GM21515 (cell line): ENCODE data around the gene C16orf87.
A peak's percentile ranks its signal among the peaks of the same experiment; 100 is the strongest.

Experiments used
- ATAC-seq: cut with Tn5 transposase; IDR thresholded peaks from one replicate; pipeline ENCODE4 v1.9.1; 2021; ENCODE audit not compliant: unreplicated experiment

C16orf87 gene

DNA sequence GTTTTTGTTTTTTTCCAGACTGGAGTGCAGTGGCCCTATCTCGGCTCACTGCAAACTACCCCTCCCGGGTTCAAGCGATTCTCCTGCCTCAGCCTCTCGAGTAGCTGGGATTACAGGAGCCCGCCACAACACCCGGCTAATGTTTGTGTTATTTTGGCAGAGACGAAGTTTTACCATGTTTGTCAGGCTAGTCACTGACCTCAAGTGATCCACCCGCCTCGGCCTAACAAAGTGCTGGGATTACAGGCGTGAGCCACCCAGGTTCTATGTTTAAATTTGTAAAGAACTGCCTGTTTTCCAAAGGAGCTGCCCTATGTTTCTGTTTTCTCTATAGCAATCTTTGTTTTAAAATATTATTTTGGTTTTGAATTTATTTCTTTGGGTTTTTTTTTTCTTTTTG is 13.8 kb upstream of the C16orf87 start:
- no peak for ATAC-seq

DNA sequence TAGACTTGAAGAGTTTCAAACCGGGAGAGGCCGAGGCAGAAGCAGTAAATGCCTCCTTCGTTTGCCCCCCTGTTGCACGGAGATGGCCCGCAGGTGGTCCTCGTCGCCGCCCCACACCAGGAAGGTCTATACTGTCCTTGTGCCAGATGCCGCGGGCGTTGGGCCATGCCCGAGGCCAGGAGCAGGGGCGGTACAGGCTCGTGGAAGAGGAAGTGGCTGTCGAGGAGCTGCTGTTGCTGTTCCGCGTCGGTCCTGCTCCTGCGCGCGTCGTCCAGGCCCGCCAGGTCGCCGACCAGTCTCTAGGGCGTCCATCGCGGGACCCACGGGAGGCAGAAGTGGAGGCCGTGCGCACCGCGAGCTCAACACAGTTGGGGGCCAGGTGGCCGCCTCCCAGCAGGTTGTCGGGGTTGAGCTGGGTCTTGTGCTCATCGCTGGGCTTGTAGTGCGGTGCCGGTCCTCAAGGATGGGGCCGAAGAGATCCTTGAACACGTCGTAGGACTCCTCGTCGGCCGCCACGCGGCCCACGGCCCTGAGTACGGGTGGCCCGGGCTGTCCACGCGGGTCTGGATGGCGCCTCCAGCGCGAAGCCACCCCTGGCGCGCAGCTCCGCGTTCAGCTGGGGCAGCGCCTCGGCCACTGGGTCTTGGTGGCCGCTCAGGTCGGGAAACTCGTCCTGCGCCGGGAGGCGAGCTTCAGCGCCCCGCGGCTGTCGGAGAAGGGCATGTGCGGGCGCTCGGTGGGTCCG is 13.1 kb upstream of the C16orf87 start:
- ATAC-seq = no peak

DNA sequence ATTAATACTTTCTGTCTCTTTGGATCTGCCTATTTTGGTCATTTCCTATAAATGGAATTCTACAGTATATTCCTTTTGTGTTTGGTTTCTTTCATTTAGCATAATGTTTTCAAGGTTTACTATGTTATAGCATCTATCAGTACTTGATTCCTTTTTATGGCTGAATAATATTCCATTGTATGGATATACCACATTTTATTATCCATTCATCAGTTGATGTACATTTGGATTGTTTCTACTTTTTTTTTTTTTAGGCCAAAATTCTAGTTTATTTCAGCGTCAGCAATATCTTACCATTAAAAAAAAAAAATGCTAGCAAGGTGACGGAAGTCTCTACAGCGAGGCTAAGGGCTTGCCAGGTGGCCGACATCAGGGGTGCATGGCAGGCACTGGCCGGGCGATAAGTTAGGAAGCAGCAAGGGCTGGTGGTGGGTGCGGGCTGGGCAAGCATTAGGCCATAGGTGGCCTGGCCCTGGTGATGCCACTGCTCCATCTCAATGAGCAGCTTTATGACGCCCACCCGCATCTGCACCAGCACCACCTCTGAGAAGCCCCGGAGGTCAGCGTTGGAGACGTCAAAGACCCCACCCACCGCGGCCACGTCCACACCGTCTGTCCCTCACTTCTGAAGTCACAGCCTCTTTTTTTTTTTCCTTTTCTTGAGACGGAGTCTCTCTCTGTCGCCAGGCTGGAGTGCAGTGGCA is 11.4 kb upstream of the C16orf87 start:
- no peak for ATAC-seq

DNA sequence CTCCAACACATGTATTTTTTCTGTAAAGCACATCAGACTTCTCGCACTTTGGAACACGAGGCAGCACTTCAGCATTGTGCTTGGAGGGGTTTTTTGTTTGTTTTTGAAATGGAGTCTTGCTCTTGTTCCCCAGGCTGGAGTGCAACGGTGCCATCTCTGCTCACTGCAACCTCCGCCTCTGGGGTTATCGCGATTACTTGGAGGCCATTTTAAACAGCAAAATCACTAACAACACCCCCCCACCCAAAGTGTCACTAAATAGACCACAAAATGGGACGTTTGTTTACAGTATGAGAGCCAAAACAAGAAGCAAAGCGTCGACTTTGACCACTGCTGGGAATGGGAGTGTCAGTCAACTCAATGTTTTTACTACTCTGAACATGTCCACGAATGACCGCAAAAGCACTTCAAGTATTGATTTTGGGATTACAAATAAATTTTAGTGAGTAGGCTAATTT is 9.0 kb upstream of the C16orf87 start:
- ATAC-seq = no peak

DNA sequence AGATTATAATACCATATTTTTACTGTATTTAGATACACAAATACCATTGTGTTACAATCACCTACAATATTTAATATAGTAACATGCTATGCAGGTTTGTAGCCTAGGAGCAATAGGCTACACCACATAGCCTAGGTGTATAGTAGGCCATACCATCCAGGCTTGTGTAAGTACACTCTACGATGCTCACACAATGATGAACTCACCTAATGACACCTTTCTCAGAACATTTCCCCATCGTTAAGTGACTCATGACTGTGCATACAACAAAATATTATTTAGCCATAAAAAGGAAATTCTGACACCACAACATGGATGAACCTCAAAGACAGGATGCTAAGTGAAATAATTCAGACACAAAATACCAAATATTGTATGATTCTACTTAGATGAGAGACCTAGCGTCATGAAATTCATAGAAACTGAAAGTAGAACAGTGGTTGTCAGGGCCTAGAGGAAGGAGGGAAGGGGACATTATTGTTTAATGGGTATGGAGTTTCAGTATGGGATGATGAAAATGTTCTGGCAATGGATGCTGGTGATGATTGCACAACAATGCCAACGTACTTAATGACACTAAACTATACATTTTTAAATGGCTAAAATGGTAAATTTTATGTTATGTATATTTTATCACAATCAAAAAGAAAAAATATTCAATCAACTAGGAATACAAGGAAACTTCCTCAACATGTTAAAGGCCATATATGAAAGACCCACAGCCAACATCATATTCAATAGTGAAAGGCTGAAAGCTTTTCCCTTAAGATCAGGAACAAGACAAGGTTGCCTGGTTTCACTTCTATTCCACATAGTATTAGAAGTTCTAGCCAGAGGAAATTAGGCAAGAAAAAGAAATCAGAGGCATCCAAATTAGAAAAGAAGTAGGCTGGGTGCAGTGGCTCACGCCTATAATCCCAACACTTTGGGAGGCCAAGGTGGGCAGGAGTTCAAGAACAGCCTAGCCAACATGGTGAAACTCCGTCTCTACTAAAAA is 5.9 kb upstream of the C16orf87 start:
- ATAC-seq = no peak

DNA sequence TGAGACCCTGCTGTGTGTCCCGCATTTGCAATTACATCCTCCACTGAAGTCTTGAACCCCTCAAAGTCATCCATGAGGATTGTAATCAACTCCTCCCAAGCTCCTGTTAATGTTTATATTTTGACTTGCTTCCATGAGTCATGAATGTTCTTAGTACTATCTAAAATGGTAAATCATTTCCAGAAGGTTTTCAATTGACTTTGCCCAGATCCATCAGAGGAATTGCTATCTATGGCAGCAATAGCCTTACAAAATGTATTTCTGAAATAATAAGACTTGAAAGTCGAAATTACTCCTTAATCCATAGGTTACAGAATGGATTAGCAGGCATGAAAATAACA is 2.5 kb upstream of the C16orf87 start:
- no peak for ATAC-seq

DNA sequence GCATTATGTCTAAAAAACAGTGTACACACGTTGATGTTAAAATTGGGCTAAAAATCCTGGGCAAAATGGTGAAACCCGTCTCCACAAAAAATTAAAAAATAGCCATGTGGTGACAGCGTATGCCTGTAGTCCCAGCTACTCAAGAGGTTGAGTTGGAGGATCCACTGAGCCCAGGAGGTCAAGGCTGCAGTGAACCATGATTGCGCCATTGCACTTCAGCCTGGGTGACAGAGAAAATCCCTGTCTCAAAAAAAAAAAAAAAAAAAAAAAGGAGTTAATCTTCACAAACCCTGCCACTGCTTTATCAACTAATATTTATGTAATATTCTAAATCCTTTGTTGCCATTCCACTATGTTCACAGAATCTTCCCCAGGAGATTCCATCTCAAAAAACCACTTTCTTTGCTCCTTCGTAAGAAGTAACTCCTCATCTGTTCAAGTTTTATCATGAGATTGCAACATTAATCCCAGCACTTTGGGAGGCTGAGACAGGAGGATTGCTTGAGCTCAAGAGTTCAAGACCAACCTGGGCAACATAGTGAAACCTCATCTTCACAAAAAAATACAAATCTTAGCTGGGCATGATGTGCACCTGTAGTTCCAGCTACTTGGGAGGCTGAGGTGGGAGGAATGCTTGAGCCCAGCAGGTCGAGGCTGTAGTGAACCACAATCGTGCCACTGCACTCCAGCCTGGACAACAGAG is 1.9 kb upstream of the C16orf87 start:
- no peak for ATAC-seq

DNA sequence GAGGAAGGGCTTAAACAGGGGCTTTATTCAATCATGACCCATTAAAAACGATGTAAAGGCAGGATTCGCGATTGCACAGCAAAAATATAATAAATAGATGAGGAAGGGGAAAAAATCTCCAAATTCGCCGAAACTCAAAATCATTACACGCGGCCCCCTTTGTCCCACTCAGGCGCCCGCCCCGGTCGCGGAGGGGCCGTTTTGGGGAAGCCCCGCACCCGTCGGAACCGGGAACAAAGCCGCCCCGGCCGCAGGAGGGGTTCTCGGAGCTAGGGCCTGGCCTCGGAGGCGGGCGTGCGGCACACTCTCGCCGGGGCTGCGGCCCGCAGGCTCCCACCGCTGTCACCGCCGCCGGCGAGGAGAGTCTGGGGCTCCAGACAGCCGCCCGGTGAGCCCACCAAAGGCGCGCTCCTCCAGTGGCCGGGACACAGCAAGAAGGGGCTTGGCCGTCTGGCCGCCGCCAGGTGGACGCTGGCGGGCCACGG is 521 bp downstream of the C16orf87 start:
- peak; percentile 19 for ATAC-seq

DNA sequence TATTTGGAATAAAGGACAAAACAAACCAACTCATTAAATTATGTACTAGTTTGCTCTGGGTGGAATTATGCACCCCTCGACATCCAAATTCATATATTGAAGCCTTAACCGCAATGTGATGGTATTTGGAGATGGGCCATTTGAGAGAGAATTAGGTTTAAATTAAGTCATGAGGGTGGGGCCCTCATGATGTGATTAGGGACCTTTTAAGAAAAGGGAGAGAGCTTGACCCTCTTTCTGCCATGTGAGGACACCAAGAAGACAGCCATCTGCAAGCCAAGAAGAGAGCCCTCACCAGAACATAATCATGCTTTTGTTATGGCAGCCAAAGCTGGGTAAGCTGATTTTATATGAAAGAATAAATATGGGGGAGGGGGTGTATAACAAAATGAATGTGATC is 2.0 kb downstream of the C16orf87 start:
- no peak for ATAC-seq

DNA sequence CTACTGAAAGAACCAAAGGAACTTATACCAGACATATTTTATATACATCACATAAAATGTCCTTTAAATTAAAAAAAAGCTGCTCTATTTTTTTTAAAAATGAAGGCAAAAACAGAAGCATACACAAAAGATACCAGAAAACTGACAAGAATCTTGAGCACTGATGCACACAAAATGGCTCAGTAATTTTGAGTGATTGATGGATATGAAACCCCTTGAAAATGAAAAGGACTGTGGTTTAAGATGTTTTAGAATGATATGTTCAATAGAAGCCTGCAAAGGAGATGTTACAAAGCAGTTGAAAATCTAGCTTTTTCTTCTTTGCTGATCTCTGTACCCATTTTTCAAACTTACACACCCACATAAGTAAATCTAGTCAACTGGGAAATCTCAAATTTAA is 2.7 kb downstream of the C16orf87 start:
- ATAC-seq = no peak

DNA sequence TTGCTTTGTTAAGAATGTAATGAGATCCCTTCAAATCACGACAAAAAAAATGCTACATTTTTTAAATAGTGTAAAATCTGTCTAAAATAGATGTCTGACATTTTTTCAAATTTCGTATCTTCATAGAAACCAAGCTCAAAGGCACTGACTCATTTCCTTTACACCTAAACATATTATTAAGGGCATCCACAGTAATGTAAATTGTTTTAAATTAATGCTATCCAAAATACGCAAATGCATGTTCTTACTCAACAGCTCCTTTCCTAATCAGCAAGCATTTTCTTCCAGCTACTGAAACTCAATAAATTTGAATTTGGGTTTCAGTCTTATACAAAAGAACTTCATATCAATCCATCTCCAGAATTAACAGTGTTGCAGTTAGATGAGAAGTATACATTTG is 4.3 kb downstream of the C16orf87 start:
- no peak for ATAC-seq

DNA sequence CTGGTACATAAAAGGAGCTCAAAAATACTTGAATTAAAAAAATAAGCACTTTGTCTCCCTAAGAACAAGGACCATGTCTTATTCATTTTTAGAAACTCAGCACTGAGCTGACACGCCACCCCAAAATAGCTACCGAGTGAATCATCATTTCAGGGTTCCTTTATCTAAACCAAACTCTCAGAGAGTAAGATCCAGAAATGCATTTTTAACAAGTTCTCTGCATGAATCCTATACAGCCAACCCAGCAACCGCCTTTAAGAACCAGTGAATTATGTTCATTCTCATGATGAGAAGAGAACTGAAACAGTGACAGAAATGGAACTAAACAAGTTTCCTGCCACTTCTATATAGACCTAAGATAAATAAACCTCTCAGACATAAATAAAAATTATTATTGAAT is 8.7 kb downstream of the C16orf87 start:
- peak; percentile 75 for ATAC-seq

DNA sequence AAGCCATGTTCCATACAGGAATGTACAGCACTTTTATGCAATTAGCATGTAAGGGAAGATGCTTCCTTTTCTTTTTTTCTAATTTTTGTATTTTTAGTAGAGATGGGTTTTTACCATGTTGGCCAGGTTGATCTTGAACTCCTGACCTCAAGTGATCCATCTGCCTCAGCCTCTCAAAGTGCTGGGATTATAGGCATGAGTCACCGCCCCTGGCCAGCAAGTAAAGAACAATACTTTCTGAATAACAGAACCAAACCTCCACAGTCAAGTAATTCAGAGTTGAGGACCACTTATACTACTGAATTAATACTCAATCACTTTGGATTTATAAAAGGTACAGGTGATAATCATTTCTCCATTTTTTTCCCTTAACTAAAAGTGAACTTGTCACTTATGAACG is 13.0 kb downstream of the C16orf87 start:
- ATAC-seq = no peak

DNA sequence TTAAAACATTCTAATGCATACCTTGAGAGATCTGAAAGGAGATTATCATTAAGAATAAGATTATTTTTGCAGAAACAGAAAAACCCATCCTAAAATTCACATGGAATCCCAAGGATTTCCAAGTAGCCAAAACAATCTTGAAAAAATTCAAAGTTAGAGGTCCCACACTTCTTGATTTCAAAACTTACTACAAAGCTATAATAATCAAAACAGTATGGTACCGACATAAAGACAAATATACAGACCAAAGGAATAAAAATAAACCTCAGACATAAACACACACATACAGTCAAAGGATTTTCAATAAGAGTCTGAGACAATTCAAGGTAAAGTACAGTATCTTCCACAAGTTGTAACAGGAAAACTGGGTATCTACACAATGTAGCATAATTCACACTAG is 16.2 kb downstream of the C16orf87 start:
- ATAC-seq = no peak

DNA sequence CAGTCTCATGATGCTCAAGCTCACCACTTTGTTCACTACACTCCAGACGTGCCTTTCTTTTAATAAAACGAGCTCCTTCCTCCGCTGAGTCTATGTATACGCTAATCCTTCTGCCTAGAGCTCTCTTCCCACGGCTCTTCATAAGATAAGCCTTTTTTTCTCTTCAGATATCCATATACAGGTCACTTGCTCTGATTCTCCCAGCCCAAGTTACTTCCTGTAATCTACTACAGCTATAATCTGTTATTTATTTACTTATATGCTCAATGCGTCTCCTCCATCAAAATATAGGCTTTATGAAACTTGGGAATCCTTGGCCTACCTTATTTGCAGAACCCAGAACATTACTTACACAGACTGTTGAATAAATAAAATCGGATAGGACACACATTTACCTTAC is 17.4 kb downstream of the C16orf87 start:
- ATAC-seq = no peak

DNA sequence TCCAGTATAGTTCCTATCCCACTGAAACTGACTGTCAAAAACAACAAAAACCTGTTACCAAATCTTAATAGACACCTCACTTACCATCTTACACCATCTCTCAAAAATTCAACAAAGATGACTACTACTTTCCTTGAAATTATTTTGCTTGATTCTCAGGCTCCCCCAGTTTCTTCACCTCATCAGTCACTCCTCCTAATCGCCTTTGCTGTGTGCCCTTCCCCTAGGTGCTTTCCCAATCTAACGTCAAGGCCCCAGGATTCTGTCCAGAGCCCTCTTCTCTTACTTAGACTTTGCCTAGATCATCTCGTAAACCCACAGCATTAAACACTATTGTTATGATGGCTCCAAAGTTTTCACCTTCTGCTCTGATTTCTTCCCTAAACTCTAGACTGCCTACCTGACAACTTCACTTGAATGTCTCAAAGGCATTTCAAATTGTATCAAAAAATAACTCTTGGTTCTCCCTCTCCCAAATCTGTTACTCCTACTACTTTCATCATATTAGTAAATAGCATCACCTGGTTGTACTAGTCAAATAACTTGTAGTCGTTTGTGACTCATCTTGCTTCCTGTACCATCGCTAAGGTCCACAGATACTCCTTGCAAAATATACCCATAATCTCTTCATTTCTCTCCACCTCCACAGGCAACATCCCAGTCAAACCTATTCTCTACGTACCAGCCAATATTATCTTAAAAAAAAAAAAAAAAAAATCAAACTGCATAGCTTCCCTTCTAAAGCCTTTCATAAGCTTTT is 18.0 kb downstream of the C16orf87 start:
- no peak for ATAC-seq

DNA sequence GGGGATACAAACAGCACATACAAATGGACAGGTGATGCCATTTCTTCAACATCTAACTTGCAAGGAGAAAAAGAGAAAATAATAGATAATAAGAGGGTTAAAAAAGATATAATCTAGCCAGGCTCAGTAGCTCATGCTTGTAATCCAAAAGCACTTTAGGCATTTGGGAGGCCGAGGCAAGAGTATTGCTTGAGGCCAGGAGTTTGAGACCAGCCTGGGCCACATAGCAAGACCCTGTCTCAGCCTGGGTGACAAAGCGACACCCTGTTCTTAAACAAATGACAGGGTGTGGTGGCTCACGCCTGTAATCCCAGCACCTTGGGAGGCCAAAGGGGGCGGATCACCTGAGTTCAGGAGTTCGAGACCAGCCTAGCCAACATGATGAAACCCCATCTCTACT is 19.3 kb downstream of the C16orf87 start:
- ATAC-seq = no peak

DNA sequence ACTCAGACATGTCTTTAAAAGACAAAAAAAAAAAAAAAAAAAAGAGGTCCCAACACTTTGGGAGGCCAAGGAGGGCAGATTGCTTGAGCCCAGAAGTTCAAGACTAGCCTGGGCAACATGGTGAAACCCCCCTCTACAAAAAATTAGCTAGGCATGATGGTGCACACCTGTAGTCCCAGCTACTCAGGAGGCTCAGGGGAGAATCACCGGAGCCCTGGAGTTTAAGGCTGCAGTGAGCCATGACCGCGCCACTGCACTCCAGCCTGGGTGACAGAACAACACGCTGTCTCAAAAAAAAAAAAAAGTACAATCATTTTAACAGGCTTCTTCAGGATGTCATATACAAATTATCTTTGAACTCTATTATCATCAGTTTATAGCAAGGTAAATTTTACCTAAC is 22.0 kb downstream of the C16orf87 start:
- ATAC-seq = peak; percentile 70

DNA sequence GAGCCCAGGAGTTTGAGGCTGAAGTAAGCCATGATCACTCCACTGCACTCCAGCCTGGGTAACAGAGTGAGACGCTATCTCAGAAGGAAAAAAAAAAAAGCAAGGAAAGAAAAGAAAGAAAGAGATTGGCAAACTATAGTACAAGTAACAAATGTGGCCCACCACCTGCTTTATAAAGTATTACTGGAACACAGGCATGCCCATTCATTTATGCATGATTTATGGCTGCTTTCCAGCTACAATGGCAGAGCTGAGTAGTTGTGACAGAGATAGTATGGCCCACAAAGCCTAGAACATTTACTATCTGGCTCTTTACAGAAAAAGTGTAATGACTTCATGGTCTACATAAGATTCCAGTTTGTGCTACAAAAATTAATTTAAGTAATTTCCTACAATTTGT is 23.6 kb downstream of the C16orf87 start:
- ATAC-seq = no peak

DNA sequence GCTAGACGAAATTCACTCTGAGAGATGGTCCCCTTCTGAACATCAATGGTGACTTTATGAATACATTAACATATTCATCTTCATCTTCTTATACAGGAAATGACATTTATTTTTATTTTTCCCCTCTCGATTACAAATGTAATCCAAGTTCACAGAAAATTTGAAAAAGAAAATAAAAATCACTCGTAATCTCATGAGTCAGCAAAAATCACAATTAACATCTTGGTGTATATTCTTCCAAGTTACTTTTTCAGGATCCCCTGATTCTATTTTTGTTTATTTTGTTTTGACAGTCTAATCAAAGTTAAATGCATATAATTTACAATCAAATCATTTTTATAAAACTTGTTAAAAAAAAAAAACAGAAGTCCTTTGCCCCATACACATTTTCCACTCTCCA is 27.6 kb downstream of the C16orf87 start:
- ATAC-seq = no peak
